HepG2 (cell line): ENCODE results near the gene CBX2. TPM values are rescaled to one million over a fixed set of nuclear protein-coding genes. Genes with fewer than 3 reads are reported as not detected.

Experiments
- ARNT2 ChIP-seq: sonication (generic); formaldehyde crosslinking; IDR thresholded peaks from 2 replicates; pipeline ENCODE4 v1.8.0; 2022; ENCODE audit warnings: mild to moderate bottlenecking, low read depth, missing genetic modification reagents, moderate library complexity
- BCL3 ChIP-seq: sonication (generic); formaldehyde crosslinking; IDR thresholded peaks from 2 replicates; pipeline ENCODE4 v1.5.1; 2020; ENCODE audit warnings: mild to moderate bottlenecking, missing genetic modification reagents, moderate library complexity
- HNF1B ChIP-seq: sonication (generic); formaldehyde crosslinking; IDR thresholded peaks from 2 replicates; pipeline ENCODE4 v1.5.1; 2020; ENCODE audit warnings: mild to moderate bottlenecking, moderate library complexity, missing genetic modification reagents
- HNRNPLL ChIP-seq: fragments of 200-400 bp; formaldehyde crosslinking; IDR thresholded peaks from 2 replicates; pipeline ENCODE4 v1.6.1; 2017; ENCODE audit warnings: mild to moderate bottlenecking, low read depth, low read length; ENCODE audit not compliant: poor library complexity, severe bottlenecking
- HNRNPUL1 ChIP-seq: fragments of 200-400 bp; formaldehyde crosslinking; IDR thresholded peaks from 2 replicates; pipeline ENCODE4 v1.6.1; 2017; ENCODE audit warnings: low read depth, mild to moderate bottlenecking, low read length, moderate library complexity
- ISL2 ChIP-seq: sonication (generic); formaldehyde crosslinking; IDR thresholded peaks from 2 replicates; pipeline ENCODE4 v1.5.0; 2020; ENCODE audit warnings: missing genetic modification reagents
- MYC ChIP-seq: sonication (generic); formaldehyde crosslinking; IDR thresholded peaks from 2 replicates; pipeline ENCODE4 v1.9.0; 2021; ENCODE audit warnings: missing genetic modification reagents, borderline replicate concordance
- NFYB ChIP-seq: sonication (generic); formaldehyde crosslinking; IDR thresholded peaks from 2 replicates; pipeline ENCODE4 v1.4.0; 2020; ENCODE audit warnings: missing genetic modification reagents
- NR2C2 ChIP-seq: sonication (generic); formaldehyde crosslinking; IDR thresholded peaks from 2 replicates; pipeline ENCODE4 v1.4.0; 2020; ENCODE audit warnings: missing genetic modification reagents, mild to moderate bottlenecking, moderate library complexity, borderline replicate concordance
- PHF8 ChIP-seq: sonication (generic); formaldehyde crosslinking; IDR thresholded peaks from 2 replicates; pipeline ENCODE4 v1.5.0; 2020; ENCODE audit warnings: missing genetic modification reagents
- XRCC5 ChIP-seq: fragments of 200-400 bp; formaldehyde crosslinking; optimal IDR thresholded peaks from 2 replicates; pipeline ENCODE3; 2017; ENCODE audit warnings: mild to moderate bottlenecking, low read length
- ZBTB7B ChIP-seq: sonication (generic); formaldehyde crosslinking; IDR thresholded peaks from 2 replicates; pipeline ENCODE4 v1.4.0; 2020; ENCODE audit warnings: missing genetic modification reagents
- ZKSCAN8 ChIP-seq: IDR thresholded peaks from 2 replicates; pipeline ENCODE4 v1.6.1; 2016; ENCODE audit warnings: borderline replicate concordance, missing genetic modification reagents, missing compliant biosample characterization
- ZNF12 ChIP-seq: sonication (generic); formaldehyde crosslinking; IDR thresholded peaks from 2 replicates; pipeline ENCODE4 v1.5.0; 2020; ENCODE audit warnings: missing genetic modification reagents
- ZNF3 ChIP-seq: IDR thresholded peaks from 2 replicates; pipeline ENCODE4 v1.7.0; 2017; ENCODE audit warnings: inconsistent platforms
- ZNF350 ChIP-seq: sonication (generic); formaldehyde crosslinking; IDR thresholded peaks from 2 replicates; pipeline ENCODE4 v1.4.0; 2020; ENCODE audit warnings: mild to moderate bottlenecking, low read depth, missing genetic modification reagents, borderline replicate concordance
- ZSCAN22 ChIP-seq: sonication (generic); formaldehyde crosslinking; IDR thresholded peaks from 2 replicates; pipeline ENCODE4 v1.4.0; 2020; ENCODE audit warnings: mild to moderate bottlenecking, missing genetic modification reagents
- polyA plus RNA-seq, 8 experiments: library from polyadenylated mRNA; depleted of rRNA in 3 of 8; stranded (reverse) in 7 of 8; unstranded in 1 of 8; fragments of >200 nt; fragmentation: Illumina TruSeq in 4 of 8; extraction: Trizol in 4 of 8; gene quantifications; 2 replicates each; pipeline versions ENCODE4 v1.2.1 to v1.2.3, GENCODE V29; 2011 to 2016; ENCODE audit warnings: low read depth in 4 of 8, missing spikeins in 1 of 8, mixed read lengths in 1 of 8; ENCODE audit not compliant: insufficient read depth in 1 of 8
- total RNA-seq, 5 experiments: library from RNA; depleted of rRNA; stranded (reverse); fragments of >200 nt; fragmentation: Illumina TruSeq; extraction: Trizol; gene quantifications; 2 replicates each; pipeline ENCODE4 v1.2.3, GENCODE V29; 2016; ENCODE audit warnings: low read depth in 1 of 5
- TF ChIP-seq, protein P1 (sequence below): sonication (generic); formaldehyde crosslinking; IDR thresholded peaks from 2 replicates; pipeline ENCODE4 v1.5.1; 2020; ENCODE audit warnings: missing genetic modification reagents, mild to moderate bottlenecking, borderline replicate concordance
- TF ChIP-seq, protein P2 (sequence below): IDR thresholded peaks from 2 replicates; pipeline ENCODE4 v1.6.1; 2018; ENCODE audit warnings: missing genetic modification reagents
- TF ChIP-seq, protein P3 (sequence below): sonication (generic); formaldehyde crosslinking; IDR thresholded peaks from 2 replicates; pipeline ENCODE4 v1.8.0; 2023; ENCODE audit warnings: mild to moderate bottlenecking, missing genetic modification reagents
- TF ChIP-seq, protein P4 (sequence below): sonication (generic); formaldehyde crosslinking; IDR thresholded peaks from 2 replicates; pipeline ENCODE4 v1.5.0; 2020; ENCODE audit warnings: missing genetic modification reagents, mild to moderate bottlenecking, borderline replicate concordance

The CBX2 gene
- total and polyA plus RNA-seq, 2 of the 13 experiments (the other 11 are each of a cell fraction or from before 2014, with no cell fraction given): 14.5 to 31.1 TPM

GRCh38 chr17:79811011-79811867 lies 33.3 kb downstream of the CBX2 start (continued):
- TF ChIP-seq, protein P1, sequence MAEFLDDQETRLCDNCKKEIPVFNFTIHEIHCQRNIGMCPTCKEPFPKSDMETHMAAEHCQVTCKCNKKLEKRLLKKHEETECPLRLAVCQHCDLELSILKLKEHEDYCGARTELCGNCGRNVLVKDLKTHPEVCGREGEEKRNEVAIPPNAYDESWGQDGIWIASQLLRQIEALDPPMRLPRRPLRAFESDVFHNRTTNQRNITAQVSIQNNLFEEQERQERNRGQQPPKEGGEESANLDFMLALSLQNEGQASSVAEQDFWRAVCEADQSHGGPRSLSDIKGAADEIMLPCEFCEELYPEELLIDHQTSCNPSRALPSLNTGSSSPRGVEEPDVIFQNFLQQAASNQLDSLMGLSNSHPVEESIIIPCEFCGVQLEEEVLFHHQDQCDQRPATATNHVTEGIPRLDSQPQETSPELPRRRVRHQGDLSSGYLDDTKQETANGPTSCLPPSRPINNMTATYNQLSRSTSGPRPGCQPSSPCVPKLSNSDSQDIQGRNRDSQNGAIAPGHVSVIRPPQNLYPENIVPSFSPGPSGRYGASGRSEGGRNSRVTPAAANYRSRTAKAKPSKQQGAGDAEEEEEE (CRISPR knock-in tag): no peak
- TF ChIP-seq, protein P2, sequence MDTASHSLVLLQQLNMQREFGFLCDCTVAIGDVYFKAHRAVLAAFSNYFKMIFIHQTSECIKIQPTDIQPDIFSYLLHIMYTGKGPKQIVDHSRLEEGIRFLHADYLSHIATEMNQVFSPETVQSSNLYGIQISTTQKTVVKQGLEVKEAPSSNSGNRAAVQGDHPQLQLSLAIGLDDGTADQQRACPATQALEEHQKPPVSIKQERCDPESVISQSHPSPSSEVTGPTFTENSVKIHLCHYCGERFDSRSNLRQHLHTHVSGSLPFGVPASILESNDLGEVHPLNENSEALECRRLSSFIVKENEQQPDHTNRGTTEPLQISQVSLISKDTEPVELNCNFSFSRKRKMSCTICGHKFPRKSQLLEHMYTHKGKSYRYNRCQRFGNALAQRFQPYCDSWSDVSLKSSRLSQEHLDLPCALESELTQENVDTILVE (CRISPR knock-in tag): peak; percentile 76; the same call in 1 of the 2 replicates
- TF ChIP-seq MYC (CRISPR knock-in tag) (peak; percentile 77; the same call in 1 of the 2 replicates), ZSCAN22 (CRISPR knock-in tag) (no peak), ARNT2 (CRISPR knock-in tag) (peak; percentile 46; the same call in 1 of the 2 replicates), BCL3 (CRISPR knock-in tag) (peak; percentile 33; the same call in 1 of the 2 replicates), ZKSCAN8 (CRISPR knock-in tag) (no peak), NR2C2 (CRISPR knock-in tag) (no peak), ZNF3 (CRISPR knock-in tag) (no peak), ISL2 (CRISPR knock-in tag) (peak; percentile 64; the same call in 1 of the 2 replicates), ZNF350 (peak; percentile 31; the same call in 1 of the 2 replicates), ZBTB7B (peak; percentile 100), NFYB (no peak), XRCC5 (peak; percentile 86), ZNF12 (CRISPR knock-in tag) (peak; percentile 23; the same call in 1 of the 2 replicates), HNRNPUL1 (no peak), HNF1B (CRISPR knock-in tag) (peak; percentile 37; the same call in 1 of the 2 replicates), HNRNPLL (peak; percentile 52), PHF8 (CRISPR knock-in tag) (peak; percentile 44)
- TF ChIP-seq, protein P3, sequence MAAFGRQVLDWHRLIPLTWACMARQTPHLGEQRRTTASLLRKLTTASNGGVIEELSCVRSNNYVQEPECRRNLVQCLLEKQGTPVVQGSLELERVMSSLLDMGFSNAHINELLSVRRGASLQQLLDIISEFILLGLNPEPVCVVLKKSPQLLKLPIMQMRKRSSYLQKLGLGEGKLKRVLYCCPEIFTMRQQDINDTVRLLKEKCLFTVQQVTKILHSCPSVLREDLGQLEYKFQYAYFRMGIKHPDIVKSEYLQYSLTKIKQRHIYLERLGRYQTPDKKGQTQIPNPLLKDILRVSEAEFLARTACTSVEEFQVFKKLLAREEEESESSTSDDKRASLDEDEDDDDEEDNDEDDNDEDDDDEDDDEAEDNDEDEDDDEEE (CRISPR knock-in tag): peak; percentile 52; the same call in 1 of the 2 replicates
- TF ChIP-seq, protein P4, sequence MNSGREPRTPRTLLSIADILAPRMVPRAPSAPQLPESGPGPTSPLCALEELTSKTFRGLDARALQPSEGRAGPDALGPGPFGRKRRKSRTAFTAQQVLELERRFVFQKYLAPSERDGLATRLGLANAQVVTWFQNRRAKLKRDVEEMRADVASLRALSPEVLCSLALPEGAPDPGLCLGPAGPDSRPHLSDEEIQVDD (CRISPR knock-in tag): peak; percentile 82; the same call in 1 of the 2 replicates
